ENCODE data around the gene CAMK2N1. TPM values are rescaled to one million over a fixed set of nuclear protein-coding genes. Genes with fewer than 3 reads are reported as not detected.

The CAMK2N1 gene
- total RNA-seq, 1 donor from 2014 or later, result 13.2 TPM

DNA sequence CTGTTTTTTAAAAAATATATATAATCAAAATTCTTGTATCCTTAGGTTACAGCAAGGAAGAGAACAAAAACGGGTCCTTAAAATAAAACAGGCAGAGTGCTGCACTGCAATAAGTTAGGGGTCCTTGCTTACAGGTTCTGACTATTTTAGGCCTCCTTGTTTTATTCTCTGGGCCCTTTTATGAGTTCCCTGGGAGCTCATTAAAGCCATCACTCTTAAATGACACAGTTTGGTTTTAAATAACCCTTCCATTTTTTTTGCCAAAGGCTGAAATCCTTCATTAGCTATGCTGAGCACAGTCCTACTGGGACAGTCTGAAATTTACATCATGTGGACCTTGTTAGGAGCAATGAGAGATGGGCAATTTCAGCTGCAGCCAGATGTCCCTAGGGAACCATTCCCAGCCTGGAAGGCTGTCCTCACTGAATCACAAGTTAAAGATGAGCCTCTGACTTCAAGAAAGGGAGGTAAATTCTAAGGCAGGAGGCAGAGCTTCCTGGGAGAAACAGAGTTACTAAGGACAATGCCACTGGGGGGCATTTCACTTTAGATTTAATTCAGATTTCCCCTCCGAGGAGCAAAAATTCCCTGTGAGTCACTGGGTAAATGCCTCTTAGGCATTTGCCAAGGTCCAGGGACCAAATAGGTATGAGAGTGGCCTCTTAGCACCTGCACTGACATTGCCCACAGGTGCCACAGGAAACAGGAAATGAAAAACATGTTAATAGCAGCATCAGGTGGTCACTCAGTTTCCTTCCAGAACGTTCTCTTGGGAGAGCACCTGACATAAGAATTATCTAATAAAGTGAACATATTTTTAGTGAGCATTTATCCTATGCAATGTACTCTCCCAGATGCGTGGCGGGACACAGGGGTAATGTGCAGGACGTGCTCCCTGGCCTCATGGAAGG, 25.8 kb upstream of the CAMK2N1 start:
- DNase-seq (ENCODE audit: low spot score), result no peak
- TF ChIP-seq, protein P1, sequence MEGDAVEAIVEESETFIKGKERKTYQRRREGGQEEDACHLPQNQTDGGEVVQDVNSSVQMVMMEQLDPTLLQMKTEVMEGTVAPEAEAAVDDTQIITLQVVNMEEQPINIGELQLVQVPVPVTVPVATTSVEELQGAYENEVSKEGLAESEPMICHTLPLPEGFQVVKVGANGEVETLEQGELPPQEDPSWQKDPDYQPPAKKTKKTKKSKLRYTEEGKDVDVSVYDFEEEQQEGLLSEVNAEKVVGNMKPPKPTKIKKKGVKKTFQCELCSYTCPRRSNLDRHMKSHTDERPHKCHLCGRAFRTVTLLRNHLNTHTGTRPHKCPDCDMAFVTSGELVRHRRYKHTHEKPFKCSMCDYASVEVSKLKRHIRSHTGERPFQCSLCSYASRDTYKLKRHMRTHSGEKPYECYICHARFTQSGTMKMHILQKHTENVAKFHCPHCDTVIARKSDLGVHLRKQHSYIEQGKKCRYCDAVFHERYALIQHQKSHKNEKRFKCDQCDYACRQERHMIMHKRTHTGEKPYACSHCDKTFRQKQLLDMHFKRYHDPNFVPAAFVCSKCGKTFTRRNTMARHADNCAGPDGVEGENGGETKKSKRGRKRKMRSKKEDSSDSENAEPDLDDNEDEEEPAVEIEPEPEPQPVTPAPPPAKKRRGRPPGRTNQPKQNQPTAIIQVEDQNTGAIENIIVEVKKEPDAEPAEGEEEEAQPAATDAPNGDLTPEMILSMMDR (IDR thresholded peaks at IDR 0.05), result no peak
- peaks cover 22% of the 10 kb centered on the region for H3K27me3 Mint-ChIP-seq (ENCODE audit: low read depth)
- no peak overlapping the region for H3K27ac Mint-ChIP-seq (ENCODE audit: unreplicated experiment)
- H3K4me1 Mint-ChIP-seq (ENCODE audit: low read depth), result peaks cover 12% of the 10 kb centered on the region
- no peaks in the 10 kb centered on the region for H3K36me3 Mint-ChIP-seq (ENCODE audit: low read depth)
- no peak overlapping the region for H3K4me3 Mint-ChIP-seq (ENCODE audit: unreplicated experiment)
- no peaks in the 10 kb centered on the region for H3K9me3 Mint-ChIP-seq (ENCODE audit: low read depth)

DNA sequence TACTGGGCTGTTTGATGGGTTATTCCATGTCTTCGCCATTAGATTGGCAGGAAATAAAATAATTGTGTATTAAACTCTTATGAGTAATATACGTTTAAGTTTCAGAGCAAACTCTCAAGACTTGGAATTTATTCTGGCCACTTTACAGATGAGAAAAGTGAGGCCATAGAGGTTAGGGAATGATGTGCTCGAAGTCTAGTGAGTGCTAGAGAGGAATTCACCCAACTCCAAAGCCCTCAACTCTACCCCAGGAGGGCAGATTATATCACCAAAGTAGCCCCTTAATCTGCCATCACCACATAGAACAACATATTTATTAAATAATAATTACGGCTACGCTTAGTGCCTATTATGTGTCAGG, 22.4 kb upstream of the CAMK2N1 start:
- Mint-ChIP-seq H3K36me3 (ENCODE audit: low read depth) (no peaks in the 10 kb centered on the region), H3K4me3 (ENCODE audit: unreplicated experiment) (peak overlapping the region; percentile 78), H3K9me3 (ENCODE audit: low read depth) (no peaks in the 10 kb centered on the region), H3K27ac (ENCODE audit: unreplicated experiment) (peak overlapping the region; percentile 92), H3K4me1 (ENCODE audit: low read depth) (peaks cover 26% of the 10 kb centered on the region), H3K27me3 (ENCODE audit: low read depth) (peaks cover 11% of the 10 kb centered on the region)
- TF ChIP-seq, protein P1 (IDR thresholded peaks at IDR 0.05), result no peak
- DNase-seq (ENCODE audit: low spot score), result no peak

DNA sequence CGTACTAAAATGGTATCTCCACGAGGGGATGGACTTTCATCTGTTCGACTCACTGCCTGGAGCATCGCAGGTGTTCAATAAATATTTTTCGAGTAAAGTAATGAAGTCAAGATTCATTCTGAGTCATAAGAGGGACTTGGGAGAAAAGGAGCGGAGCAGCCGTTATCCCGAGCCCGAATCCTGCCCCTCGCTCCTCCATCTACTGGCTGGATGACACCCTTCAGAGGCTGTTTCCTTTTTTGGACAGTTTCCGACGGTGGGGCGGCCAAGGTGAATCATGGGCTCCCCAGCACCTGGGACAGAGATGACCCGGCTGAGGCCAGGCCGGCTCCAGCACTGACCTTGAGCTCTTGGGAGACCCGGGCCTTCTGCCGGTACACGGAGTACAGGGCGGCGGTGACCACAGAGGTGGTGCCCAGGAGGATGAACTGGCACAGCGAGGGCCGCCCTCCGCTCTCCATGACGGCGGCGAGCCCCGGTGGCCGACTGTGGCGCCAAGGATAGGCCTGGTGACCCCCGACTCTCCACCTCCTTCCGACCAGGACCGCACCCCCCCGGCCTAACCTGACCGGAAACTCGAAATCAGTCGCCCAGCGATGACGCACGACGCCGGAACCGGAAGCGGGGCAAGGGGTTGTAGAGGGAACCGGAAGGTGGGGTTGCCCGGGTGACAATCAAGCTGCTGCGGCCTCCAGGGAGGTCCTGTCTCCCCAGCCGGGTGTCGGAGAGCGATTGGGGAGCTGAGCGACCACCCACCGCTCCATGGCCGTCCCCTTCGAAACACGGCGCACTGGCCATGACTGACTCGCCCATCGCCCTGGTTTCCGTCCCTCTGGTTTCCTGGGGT, 21.8 kb upstream of the CAMK2N1 start, which contains the start of gene MUL1:
Gene MUL1, minus strand, starts transcription at position 588 of the 847 bp plus-strand sequence. Its CDS starts 127 bp downstream, at position 461.
- Mint-ChIP-seq H3K36me3 (ENCODE audit: low read depth) (no peaks in the 10 kb centered on the region), H3K4me3 (ENCODE audit: unreplicated experiment) (peak within 1 kb of the TSS; percentile 78), H3K4me1 (ENCODE audit: low read depth) (peaks cover 26% of the 10 kb centered on the region), H3K27me3 (ENCODE audit: low read depth) (peaks cover 5% of the 10 kb centered on the region), H3K9me3 (ENCODE audit: low read depth) (no peaks in the 10 kb centered on the region), H3K27ac (ENCODE audit: unreplicated experiment) (peak within 1 kb of the TSS; percentile 92)
- TF ChIP-seq, protein P1 (IDR thresholded peaks at IDR 0.05), result peak; percentile 10
- DNase-seq (ENCODE audit: low spot score), result peak; percentile 96

DNA sequence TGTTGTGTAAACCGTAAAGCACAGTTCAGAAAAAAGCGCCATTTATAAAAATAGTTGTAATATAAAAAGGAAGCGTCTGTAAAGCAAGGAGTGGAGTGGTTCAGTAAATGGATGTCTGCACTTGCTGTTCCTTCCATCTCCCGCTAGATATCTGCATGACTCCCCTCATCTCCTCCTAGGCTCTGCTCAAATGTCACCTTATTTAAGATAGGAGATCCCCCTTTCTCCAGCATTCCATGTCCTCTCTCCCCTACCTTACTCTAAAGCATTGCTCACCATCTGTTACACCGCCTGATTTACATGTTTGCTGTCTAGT, 21.2 kb upstream of the CAMK2N1 start:
- DNase-seq (ENCODE audit: low spot score), result no peak
- peak overlapping the region; percentile 78 for H3K4me3 Mint-ChIP-seq (ENCODE audit: unreplicated experiment)
- TF ChIP-seq, protein P1 (IDR thresholded peaks at IDR 0.05), result no peak
- H3K9me3 Mint-ChIP-seq (ENCODE audit: low read depth), result no peaks in the 10 kb centered on the region
- peak overlapping the region; percentile 92 for H3K27ac Mint-ChIP-seq (ENCODE audit: unreplicated experiment)
- peaks cover 26% of the 10 kb centered on the region for H3K4me1 Mint-ChIP-seq (ENCODE audit: low read depth)
- peaks cover 4% of the 10 kb centered on the region for H3K27me3 Mint-ChIP-seq (ENCODE audit: low read depth)
- H3K36me3 Mint-ChIP-seq (ENCODE audit: low read depth), result no peaks in the 10 kb centered on the region

DNA sequence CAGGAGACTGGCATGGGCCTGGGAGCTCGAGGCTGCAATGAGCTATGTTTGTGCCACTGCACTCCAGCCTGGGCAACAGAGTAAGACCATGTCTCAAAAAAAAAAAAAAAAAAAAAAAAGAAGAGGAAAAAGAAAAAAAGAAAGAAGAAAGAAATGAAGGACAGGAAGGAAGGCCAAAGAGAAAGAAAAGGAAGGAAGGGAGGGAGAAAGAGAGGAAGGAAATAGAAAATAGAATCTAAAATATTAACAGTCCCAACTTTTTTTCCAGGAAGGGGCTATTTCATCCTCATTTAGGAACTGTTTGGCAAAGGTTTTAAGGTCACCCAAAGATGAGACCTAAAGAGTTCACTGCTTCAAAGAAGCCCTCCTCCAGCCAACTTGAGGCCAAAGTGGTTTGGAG, 19.5 kb upstream of the CAMK2N1 start:
- H3K4me1 Mint-ChIP-seq (ENCODE audit: low read depth), result peaks cover 26% of the 10 kb centered on the region
- peak overlapping the region; percentile 42 for H3K4me3 Mint-ChIP-seq (ENCODE audit: unreplicated experiment)
- no peaks in the 10 kb centered on the region for H3K27me3 Mint-ChIP-seq (ENCODE audit: low read depth)
- TF ChIP-seq, protein P1 (IDR thresholded peaks at IDR 0.05), result no peak
- H3K9me3 Mint-ChIP-seq (ENCODE audit: low read depth), result no peaks in the 10 kb centered on the region
- H3K27ac Mint-ChIP-seq (ENCODE audit: unreplicated experiment), result no peak overlapping the region
- peaks cover 3% of the 10 kb centered on the region for H3K36me3 Mint-ChIP-seq (ENCODE audit: low read depth)
- no peak for DNase-seq (ENCODE audit: low spot score)

All from chondrocyte (in vitro differentiated cells).